Ishikawa (cell line): ENCODE results near the gene PRPF40B.

Experiments used
- MAX ChIP-seq: IDR thresholded peaks from 2 replicates; pipeline ENCODE4 v1.6.1; 2012
- REST ChIP-seq: IDR thresholded peaks from 2 replicates; pipeline ENCODE4 v1.6.1; 2012; ENCODE audit warnings: low read depth, mild to moderate bottlenecking
- TCF12 ChIP-seq: IDR thresholded peaks from 2 replicates; pipeline ENCODE4 v1.6.1; 2012; ENCODE audit warnings: low read depth
- TEAD4 ChIP-seq: IDR thresholded peaks from 2 replicates; pipeline ENCODE4 v1.6.1; 2012

- TF ChIP-seq TEAD4 (no peak), TCF12 (no peak), REST (no peak), MAX (no peak)
Measured at GRCh38 chr12:49624921-49625577, 1.7 kb downstream of the PRPF40B start.
